HepG2 (cell line): ENCODE data around the gene FN1. TPM values are rescaled to one million over a fixed set of nuclear protein-coding genes. Genes with fewer than 3 reads are reported as not detected.

Experiments
- DNMT3B ChIP-seq: conservative IDR thresholded peaks from 2 replicates; pipeline ENCODE4 v1.6.1; 2016; ENCODE audit warnings: missing biosample characterization, control low read depth
- EZH2 ChIP-seq: conservative IDR thresholded peaks from 2 replicates; pipeline ENCODE4 v1.6.1; 2012; ENCODE audit warnings: mild to moderate bottlenecking, low read depth, low read length, moderate library complexity
- FOXA1 ChIP-seq, 2 experiments: fragments of 450-650 bp in 1 of 2; sonication (generic) in 1 of 2; formaldehyde crosslinking in 1 of 2; IDR thresholded peaks; 2 replicates each; pipeline versions ENCODE4 v1.4.0 to v1.6.1; 2016 to 2020; ENCODE audit warnings: missing genetic modification reagents in 1 of 2
- SRSF4 ChIP-seq: fragments of 200-400 bp; formaldehyde crosslinking; IDR thresholded peaks from one replicate; pipeline ENCODE4 v1.6.1; 2018; ENCODE audit warnings: mild to moderate bottlenecking, low read depth, low read length, moderate library complexity; ENCODE audit not compliant: poor library complexity, severe bottlenecking
- ZNF460 ChIP-seq: sonication (generic); formaldehyde crosslinking; IDR thresholded peaks from 2 replicates; pipeline ENCODE4 v1.5.1; 2020; ENCODE audit warnings: missing genetic modification reagents, mild to moderate bottlenecking, borderline replicate concordance
- ZNF709 ChIP-seq: sonication (generic); formaldehyde crosslinking; IDR thresholded peaks from 2 replicates; pipeline ENCODE4 v1.5.0; 2020; ENCODE audit warnings: mild to moderate bottlenecking, missing genetic modification reagents
- ZNF761 ChIP-seq: sonication (generic); formaldehyde crosslinking; conservative IDR thresholded peaks from 2 replicates; pipeline ENCODE4 v1.4.0; 2020; ENCODE audit warnings: mild to moderate bottlenecking, missing genetic modification reagents
- polyA plus RNA-seq, 8 experiments: library from polyadenylated mRNA; depleted of rRNA in 3 of 8; stranded (reverse) in 7 of 8; unstranded in 1 of 8; fragments of >200 nt; fragmentation: Illumina TruSeq in 4 of 8; extraction: Trizol in 4 of 8; gene quantifications; 2 replicates each; pipeline versions ENCODE4 v1.2.1 to v1.2.3, GENCODE V29; 2011 to 2016; ENCODE audit warnings: low read depth in 4 of 8, missing spikeins in 1 of 8, mixed read lengths in 1 of 8; ENCODE audit not compliant: insufficient read depth in 1 of 8
- total RNA-seq, 5 experiments: library from RNA; depleted of rRNA; stranded (reverse); fragments of >200 nt; fragmentation: Illumina TruSeq; extraction: Trizol; gene quantifications; 2 replicates each; pipeline ENCODE4 v1.2.3, GENCODE V29; 2016; ENCODE audit warnings: low read depth in 1 of 5
- TF ChIP-seq, protein P1 (sequence below): sonication (generic); formaldehyde crosslinking; IDR thresholded peaks from 2 replicates; pipeline ENCODE4 v1.5.0; 2020; ENCODE audit warnings: mild to moderate bottlenecking, missing genetic modification reagents, borderline replicate concordance
- TF ChIP-seq, protein P2 (sequence below): sonication (generic); formaldehyde crosslinking; IDR thresholded peaks from 2 replicates; pipeline ENCODE4 v1.4.0; 2020; ENCODE audit warnings: missing genetic modification reagents
- TF ChIP-seq, protein P3 (sequence below): sonication (generic); formaldehyde crosslinking; IDR thresholded peaks from 2 replicates; pipeline ENCODE4 v1.4.0; 2020; ENCODE audit warnings: mild to moderate bottlenecking, missing genetic modification reagents
- TF ChIP-seq, protein P4 (sequence below): sonication (generic); formaldehyde crosslinking; IDR thresholded peaks from 2 replicates; pipeline ENCODE4 v1.8.1; 2023; ENCODE audit warnings: mild to moderate bottlenecking, missing genetic modification reagents
- TF ChIP-seq, protein P5 (sequence below): sonication (generic); formaldehyde crosslinking; IDR thresholded peaks from 2 replicates; pipeline ENCODE4 v1.4.0; 2020; ENCODE audit warnings: missing genetic modification reagents
- TF ChIP-seq, protein P6 (sequence below): fragments of 450-650 bp; IDR thresholded peaks from 2 replicates; pipeline ENCODE4 v1.6.1; 2017; ENCODE audit warnings: mild to moderate bottlenecking
- TF ChIP-seq, protein P7 (sequence below): sonication (generic); formaldehyde crosslinking; IDR thresholded peaks from 2 replicates; pipeline ENCODE4 v1.5.0; 2020; ENCODE audit warnings: missing genetic modification reagents

FN1 gene
- total and polyA plus RNA-seq, 2 of the 13 experiments (the other 11 are each of a cell fraction or from before 2014, with no cell fraction given) = 1,847 to 6,471 TPM

DNA sequence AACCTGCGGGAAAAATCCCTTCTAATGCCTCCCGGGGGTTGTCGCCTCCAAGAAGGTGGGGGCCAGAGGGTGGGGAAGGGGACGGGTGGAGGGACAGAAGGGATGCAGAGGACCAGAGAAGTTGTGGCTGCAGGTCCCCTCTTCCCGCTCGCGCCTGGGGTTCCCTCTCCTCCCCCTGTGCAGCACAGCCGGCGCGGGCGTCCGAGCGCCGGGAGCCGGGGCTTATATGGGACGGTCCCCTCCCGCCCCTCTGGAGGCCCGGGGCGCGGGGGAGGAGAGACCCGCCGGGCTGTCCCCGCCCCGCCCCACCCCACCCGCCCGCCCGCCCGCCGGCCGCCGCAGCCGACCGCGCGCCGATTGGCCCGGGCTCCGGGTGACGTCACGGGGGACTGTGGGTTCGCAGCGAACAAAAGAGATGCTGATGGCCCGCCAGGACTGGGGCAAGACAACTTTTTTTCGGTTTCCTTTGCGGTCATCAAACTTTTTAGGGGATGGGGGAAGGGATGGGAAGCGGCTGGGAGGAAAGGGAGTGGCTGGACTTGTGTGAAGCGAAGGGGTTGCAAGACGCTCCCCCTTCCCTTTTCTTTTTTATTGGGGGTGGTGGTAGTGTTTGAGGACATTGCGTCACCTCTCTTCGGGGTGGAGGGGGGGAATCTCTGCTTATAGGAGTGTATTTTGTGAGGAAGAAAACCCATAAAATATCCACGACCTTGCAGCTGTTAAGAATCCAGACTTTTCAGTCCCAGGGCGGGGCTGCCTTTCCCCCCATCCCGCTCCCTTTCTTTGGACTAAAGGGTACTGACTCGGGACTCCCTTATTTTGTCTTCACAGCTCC is at the start of gene FN1 (continued):
- TF ChIP-seq, protein P1, sequence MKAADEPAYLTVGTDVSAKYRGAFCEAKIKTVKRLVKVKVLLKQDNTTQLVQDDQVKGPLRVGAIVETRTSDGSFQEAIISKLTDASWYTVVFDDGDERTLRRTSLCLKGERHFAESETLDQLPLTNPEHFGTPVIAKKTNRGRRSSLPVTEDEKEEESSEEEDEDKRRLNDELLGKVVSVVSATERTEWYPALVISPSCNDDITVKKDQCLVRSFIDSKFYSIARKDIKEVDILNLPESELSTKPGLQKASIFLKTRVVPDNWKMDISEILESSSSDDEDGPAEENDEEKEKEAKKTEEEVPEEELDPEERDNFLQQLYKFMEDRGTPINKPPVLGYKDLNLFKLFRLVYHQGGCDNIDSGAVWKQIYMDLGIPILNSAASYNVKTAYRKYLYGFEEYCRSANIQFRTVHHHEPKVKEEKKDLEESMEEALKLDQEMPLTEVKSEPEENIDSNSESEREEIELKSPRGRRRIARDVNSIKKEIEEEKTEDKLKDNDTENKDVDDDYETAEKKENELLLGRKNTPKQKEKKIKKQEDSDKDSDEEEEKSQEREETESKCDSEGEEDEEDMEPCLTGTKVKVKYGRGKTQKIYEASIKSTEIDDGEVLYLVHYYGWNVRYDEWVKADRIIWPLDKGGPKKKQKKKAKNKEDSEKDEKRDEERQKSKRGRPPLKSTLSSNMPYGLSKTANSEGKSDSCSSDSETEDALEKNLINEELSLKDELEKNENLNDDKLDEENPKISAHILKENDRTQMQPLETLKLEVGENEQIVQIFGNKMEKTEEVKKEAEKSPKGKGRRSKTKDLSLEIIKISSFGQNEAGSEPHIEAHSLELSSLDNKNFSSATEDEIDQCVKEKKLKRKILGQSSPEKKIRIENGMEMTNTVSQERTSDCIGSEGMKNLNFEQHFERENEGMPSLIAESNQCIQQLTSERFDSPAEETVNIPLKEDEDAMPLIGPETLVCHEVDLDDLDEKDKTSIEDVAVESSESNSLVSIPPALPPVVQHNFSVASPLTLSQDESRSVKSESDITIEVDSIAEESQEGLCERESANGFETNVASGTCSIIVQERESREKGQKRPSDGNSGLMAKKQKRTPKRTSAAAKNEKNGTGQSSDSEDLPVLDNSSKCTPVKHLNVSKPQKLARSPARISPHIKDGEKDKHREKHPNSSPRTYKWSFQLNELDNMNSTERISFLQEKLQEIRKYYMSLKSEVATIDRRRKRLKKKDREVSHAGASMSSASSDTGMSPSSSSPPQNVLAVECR (CRISPR knock-in tag) = peak; percentile 88; the same call in 1 of the 2 replicates
- TF ChIP-seq, protein P2, sequence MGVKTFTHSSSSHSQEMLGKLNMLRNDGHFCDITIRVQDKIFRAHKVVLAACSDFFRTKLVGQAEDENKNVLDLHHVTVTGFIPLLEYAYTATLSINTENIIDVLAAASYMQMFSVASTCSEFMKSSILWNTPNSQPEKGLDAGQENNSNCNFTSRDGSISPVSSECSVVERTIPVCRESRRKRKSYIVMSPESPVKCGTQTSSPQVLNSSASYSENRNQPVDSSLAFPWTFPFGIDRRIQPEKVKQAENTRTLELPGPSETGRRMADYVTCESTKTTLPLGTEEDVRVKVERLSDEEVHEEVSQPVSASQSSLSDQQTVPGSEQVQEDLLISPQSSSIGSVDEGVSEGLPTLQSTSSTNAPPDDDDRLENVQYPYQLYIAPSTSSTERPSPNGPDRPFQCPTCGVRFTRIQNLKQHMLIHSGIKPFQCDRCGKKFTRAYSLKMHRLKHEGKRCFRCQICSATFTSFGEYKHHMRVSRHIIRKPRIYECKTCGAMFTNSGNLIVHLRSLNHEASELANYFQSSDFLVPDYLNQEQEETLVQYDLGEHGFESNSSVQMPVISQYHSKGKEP (CRISPR knock-in tag) = peak; percentile 95
- TF ChIP-seq, protein P3, sequence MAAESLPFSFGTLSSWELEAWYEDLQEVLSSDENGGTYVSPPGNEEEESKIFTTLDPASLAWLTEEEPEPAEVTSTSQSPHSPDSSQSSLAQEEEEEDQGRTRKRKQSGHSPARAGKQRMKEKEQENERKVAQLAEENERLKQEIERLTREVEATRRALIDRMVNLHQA (CRISPR knock-in tag) = no peak
- TF ChIP-seq, protein P4, sequence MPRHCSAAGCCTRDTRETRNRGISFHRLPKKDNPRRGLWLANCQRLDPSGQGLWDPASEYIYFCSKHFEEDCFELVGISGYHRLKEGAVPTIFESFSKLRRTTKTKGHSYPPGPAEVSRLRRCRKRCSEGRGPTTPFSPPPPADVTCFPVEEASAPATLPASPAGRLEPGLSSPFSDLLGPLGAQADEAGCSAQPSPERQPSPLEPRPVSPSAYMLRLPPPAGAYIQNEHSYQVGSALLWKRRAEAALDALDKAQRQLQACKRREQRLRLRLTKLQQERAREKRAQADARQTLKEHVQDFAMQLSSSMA (CRISPR knock-in tag) = no peak
- TF ChIP-seq ZNF761 (no peak; the same call in none of the 2 replicates), ZNF460 (no peak; the same call in 1 of the 2 replicates), DNMT3B (CRISPR knock-in tag) (peak; percentile 97), FOXA1 (IDR thresholded peaks at IDR 0.05) (no peak), FOXA1 (CRISPR knock-in tag; IDR thresholded peaks at IDR 0.05) (no peak), EZH2 (no peak), SRSF4 (peak; percentile 26), ZNF709 (no peak; the same call in none of the 2 replicates)
- TF ChIP-seq, protein P5, sequence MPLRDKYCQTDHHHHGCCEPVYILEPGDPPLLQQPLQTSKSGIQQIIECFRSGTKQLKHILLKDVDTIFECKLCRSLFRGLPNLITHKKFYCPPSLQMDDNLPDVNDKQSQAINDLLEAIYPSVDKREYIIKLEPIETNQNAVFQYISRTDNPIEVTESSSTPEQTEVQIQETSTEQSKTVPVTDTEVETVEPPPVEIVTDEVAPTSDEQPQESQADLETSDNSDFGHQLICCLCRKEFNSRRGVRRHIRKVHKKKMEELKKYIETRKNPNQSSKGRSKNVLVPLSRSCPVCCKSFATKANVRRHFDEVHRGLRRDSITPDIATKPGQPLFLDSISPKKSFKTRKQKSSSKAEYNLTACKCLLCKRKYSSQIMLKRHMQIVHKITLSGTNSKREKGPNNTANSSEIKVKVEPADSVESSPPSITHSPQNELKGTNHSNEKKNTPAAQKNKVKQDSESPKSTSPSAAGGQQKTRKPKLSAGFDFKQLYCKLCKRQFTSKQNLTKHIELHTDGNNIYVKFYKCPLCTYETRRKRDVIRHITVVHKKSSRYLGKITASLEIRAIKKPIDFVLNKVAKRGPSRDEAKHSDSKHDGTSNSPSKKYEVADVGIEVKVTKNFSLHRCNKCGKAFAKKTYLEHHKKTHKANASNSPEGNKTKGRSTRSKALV (CRISPR knock-in tag) = 0 out of 2 replicates have a peak, but pooled peaks have one; percentile 16
- TF ChIP-seq, protein P6, sequence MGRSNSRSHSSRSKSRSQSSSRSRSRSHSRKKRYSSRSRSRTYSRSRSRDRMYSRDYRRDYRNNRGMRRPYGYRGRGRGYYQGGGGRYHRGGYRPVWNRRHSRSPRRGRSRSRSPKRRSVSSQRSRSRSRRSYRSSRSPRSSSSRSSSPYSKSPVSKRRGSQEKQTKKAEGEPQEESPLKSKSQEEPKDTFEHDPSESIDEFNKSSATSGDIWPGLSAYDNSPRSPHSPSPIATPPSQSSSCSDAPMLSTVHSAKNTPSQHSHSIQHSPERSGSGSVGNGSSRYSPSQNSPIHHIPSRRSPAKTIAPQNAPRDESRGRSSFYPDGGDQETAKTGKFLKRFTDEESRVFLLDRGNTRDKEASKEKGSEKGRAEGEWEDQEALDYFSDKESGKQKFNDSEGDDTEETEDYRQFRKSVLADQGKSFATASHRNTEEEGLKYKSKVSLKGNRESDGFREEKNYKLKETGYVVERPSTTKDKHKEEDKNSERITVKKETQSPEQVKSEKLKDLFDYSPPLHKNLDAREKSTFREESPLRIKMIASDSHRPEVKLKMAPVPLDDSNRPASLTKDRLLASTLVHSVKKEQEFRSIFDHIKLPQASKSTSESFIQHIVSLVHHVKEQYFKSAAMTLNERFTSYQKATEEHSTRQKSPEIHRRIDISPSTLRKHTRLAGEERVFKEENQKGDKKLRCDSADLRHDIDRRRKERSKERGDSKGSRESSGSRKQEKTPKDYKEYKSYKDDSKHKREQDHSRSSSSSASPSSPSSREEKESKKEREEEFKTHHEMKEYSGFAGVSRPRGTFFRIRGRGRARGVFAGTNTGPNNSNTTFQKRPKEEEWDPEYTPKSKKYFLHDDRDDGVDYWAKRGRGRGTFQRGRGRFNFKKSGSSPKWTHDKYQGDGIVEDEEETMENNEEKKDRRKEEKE = no peak
- TF ChIP-seq, protein P7, sequence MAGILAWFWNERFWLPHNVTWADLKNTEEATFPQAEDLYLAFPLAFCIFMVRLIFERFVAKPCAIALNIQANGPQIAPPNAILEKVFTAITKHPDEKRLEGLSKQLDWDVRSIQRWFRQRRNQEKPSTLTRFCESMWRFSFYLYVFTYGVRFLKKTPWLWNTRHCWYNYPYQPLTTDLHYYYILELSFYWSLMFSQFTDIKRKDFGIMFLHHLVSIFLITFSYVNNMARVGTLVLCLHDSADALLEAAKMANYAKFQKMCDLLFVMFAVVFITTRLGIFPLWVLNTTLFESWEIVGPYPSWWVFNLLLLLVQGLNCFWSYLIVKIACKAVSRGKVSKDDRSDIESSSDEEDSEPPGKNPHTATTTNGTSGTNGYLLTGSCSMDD (CRISPR knock-in tag) = no peak
